Pancreas (tissue), 10 donors: ENCODE data around the gene RCBTB2. TPM values are rescaled to one million over a fixed set of nuclear protein-coding genes. Genes with fewer than 3 reads are reported as not detected.

ENCODE experiments used
- ATAC-seq, 4 donors: fragments of 200-7000 bp; cut with Tn5 transposase; one replicate each; pipeline versions ENCODE4 v1.8.0 to v1.9.1; 2020; ENCODE audit warnings: mild to moderate bottlenecking in 4 of 4, moderate library complexity in 4 of 4
- DNase-seq, 6 donors: peaks; one replicate each; pipeline ENCODE4 v3.0.0-alpha.2; 2020
- FAIRE-seq: peaks from 2 replicates; lab custom pipeline; 2012; peaks lifted over from hg19 to GRCh38; lab: Jason Lieb, UNC
- H3K27ac ChIP-seq, 4 donors: fragments of 200-600 bp; sonication (generic); 1 replicate in 3 of 4; 2 replicates in 1 of 4; pipeline versions ENCODE4 v1.5.0 to v1.8.0; 2020
- H3K27me3 ChIP-seq, 4 donors: fragments of 200-600 bp; one replicate each; pipeline ENCODE4 v1.8.0; 2021
- H3K36me3 ChIP-seq, 3 donors: fragments of 200-600 bp; sonication (generic) in 1 of 3; one replicate each; pipeline versions ENCODE4 v1.5.0 to v1.8.0; 2020 to 2021
- H3K4me1 ChIP-seq, 3 donors: fragments of 200-600 bp; one replicate each; pipeline ENCODE4 v1.8.0; 2021
- H3K4me3 ChIP-seq, 4 donors: fragments of 200-600 bp; sonication (generic) in 2 of 4; one replicate each; pipeline versions ENCODE4 v1.5.0 to v1.8.0; 2020 to 2021
- H3K9me3 ChIP-seq, 4 donors: fragments of 200-600 bp; one replicate each; pipeline ENCODE4 v1.8.0; 2021
- WGBS, 2 donors: extraction: QIAGEN DNeasy Blood & Tissue Kit; methylation state at CpG; one replicate each; pipeline ENCODE4 v1.1.7; 2013; 5-methylcytosine and 5-hydroxymethylcytosine counted together
- intact Hi-C, 3 donors: fragments of 100-400 bp; cut with DNase I; formaldehyde crosslinking; loops; one replicate each; pipeline versions ENCODE4 v1.11.1 to v1.14.2; 2022
- polyA plus RNA-seq, 2 donors: library from polyadenylated mRNA; stranded (reverse); fragments of 200-250 nt; gene quantifications; one replicate each; pipeline ENCODE4 v1.2.3, GENCODE V29; 2013
- total RNA-seq, 6 donors: library from RNA; stranded (reverse); fragmentation: NEBNext Ultra II Directional in 4 of 6; extraction: Animal tissue kit (Norgen Biotek cat#: 25700) in 4 of 6; gene quantifications; one replicate each; pipeline versions ENCODE4 v1.2.1 to v1.2.4, GENCODE V29; 2021 to 2023
- TF ChIP-seq, protein P1 (sequence below), 4 donors: fragments of 200-600 bp; sonication (generic) in 3 of 4; IDR thresholded peaks; one replicate each; pipeline versions ENCODE4 v1.5.0 to v1.8.0; 2021; ENCODE audit warnings: antibody characterized with exemption in 4 of 4
- donor health status: healthy with polysubstance abuse.
- donor health status: DM: no; HTN: no; CAD: no; lungs with moderate emphysema.
- donor health status: DM: no; HTN: no; CAD: no.
- donor health status: control.
- donor health status: control.
- donor health status: Bipolar disorder and iron deficiency.
- donor health status: DM: yes; HTN: yes; CAD: no.
- donor health status: DM: no; HTN: no; CAD: no.
- donor health status: DM: no; HTN: no; CAD: no.
- donor health status: DM: yes; HTN: yes; CAD: no.

Gene RCBTB2
- total and polyA plus RNA-seq, 8 donors, result 2.7 to 9.7 (median 4.9) TPM

DNA sequence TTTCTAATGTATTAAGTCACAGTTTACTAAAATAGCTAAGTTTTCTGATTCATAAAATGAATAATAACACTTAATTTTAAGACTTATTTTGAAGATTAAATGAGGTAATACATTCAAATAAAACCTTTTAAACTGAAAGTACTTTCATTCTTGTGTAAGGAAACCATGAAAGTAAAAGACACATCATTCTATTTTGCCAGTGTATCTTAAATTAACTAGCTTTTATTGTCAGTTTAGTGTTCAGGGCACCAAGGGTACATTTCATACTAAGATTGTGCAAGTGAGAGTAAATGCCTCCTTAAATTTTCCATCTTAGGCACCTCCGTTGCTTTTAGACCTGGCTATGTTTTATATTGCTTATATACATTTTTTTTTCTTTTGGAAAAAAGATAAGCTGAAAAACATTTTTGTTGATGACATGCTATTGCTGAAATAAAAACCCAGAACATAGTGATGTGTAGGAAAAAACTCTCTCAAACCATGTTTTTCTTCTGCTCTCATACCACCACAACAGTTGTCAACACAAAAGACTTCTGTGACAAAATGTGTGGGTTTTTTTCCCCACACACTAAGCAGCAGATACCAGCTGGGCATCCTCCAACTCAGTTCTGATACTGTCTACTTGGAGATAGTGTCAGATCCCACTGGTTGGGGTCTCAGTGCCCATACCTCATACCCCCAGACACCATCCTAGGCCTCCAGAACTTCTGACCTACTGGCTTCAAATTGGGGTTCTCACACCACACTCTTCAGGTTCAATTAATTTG, 89.3 kb downstream of the RCBTB2 start:
- TF ChIP-seq, protein P1, sequence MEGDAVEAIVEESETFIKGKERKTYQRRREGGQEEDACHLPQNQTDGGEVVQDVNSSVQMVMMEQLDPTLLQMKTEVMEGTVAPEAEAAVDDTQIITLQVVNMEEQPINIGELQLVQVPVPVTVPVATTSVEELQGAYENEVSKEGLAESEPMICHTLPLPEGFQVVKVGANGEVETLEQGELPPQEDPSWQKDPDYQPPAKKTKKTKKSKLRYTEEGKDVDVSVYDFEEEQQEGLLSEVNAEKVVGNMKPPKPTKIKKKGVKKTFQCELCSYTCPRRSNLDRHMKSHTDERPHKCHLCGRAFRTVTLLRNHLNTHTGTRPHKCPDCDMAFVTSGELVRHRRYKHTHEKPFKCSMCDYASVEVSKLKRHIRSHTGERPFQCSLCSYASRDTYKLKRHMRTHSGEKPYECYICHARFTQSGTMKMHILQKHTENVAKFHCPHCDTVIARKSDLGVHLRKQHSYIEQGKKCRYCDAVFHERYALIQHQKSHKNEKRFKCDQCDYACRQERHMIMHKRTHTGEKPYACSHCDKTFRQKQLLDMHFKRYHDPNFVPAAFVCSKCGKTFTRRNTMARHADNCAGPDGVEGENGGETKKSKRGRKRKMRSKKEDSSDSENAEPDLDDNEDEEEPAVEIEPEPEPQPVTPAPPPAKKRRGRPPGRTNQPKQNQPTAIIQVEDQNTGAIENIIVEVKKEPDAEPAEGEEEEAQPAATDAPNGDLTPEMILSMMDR (IDR thresholded peaks at IDR 0.05), result no peak
- H3K4me3 ChIP-seq, result no peak overlapping the region
- no peaks in the 10 kb centered on the region for H3K27me3 ChIP-seq
- FAIRE-seq, result peak; percentile 98
- H3K27ac ChIP-seq, result no peak overlapping the region
- intact Hi-C loops, result no loop called here
- no peak for ATAC-seq
- DNase-seq, result no peak
- 84 to 87% methylated on average over 1 of the region's 1 CpG for WGBS, 2 donors
- H3K9me3 ChIP-seq, result no peaks in the 10 kb centered on the region
- H3K36me3 ChIP-seq, result no peaks in the 10 kb centered on the region
- H3K4me1 ChIP-seq, result no peaks in the 10 kb centered on the region

Other genes starting within 250 kb of the RCBTB2 start
- gene RB1, start 229.3 kb downstream of the RCBTB2 start, total RNA-seq, result 10 to 100 TPM in 4 of 6 donors, 1 to 10 TPM in 2; 7.5 to 23.0 (median 12.5) TPM
- 1 to 10 TPM; 5.0 to 10.0 TPM for gene RB1, start 229.3 kb downstream of the RCBTB2 start, polyA plus RNA-seq
- gene LPAR6, start 120.0 kb downstream of the RCBTB2 start, total RNA-seq, result 10 to 100 TPM in 2 of 6 donors, 1 to 10 TPM in 4; 1.9 to 16.0 (median 4.1) TPM
- gene LPAR6, start 120.0 kb downstream of the RCBTB2 start, polyA plus RNA-seq, result 10 to 100 TPM in 1 of 2 donors, 1 to 10 TPM in 1; 8.1 to 10.8 TPM
- gene CYSLTR2, start 120.8 kb upstream of the RCBTB2 start, total RNA-seq, result under 1 TPM in 4 of 6 donors, not detected in 2; 0.06 to 0.43 (median 0.13) TPM
- gene CYSLTR2, start 120.8 kb upstream of the RCBTB2 start, polyA plus RNA-seq, result under 1 TPM; 0.15 to 0.31 TPM